Loucy (cell line): ENCODE data around the gene MUC5AC.

Experiments
- H2AFZ ChIP-seq: fragments of 200-600 bp; sonication (generic); 2 replicates; pipeline ENCODE4 v1.6.0; 2016; ENCODE audit warnings: antibody characterized with exemption, mild to moderate bottlenecking, low read length, moderate library complexity
- H3F3A ChIP-seq: fragments of 200-600 bp; 2 replicates; pipeline ENCODE4 v1.6.0; 2016; ENCODE audit warnings: antibody characterized with exemption, low read depth, mild to moderate bottlenecking
- H3K27me3 ChIP-seq: fragments of 200-600 bp; sonication (generic); 2 replicates; pipeline ENCODE4 v1.6.1; 2014; ENCODE audit warnings: low read length, mild to moderate bottlenecking; ENCODE audit not compliant: insufficient read depth, poor library complexity, severe bottlenecking
- H3K36me3 ChIP-seq: fragments of 200-600 bp; sonication (generic); 2 replicates; pipeline ENCODE4 v1.6.1; 2016; ENCODE audit warnings: low read length; ENCODE audit not compliant: insufficient read depth
- H3K4me1 ChIP-seq: fragments of 200-600 bp; sonication (generic); 2 replicates; pipeline ENCODE4 v1.5.1; 2014; ENCODE audit warnings: low read length, mild to moderate bottlenecking; ENCODE audit not compliant: insufficient read depth, poor library complexity, severe bottlenecking
- H3K4me2 ChIP-seq: fragments of 200-600 bp; sonication (generic); 2 replicates; pipeline ENCODE4 v1.6.0; 2014; ENCODE audit warnings: antibody characterized with exemption, low read length, low read depth, mild to moderate bottlenecking; ENCODE audit not compliant: poor library complexity, severe bottlenecking
- H3K4me3 ChIP-seq: fragments of 200-600 bp; sonication (generic); 2 replicates; pipeline ENCODE4 v1.5.1; 2014; ENCODE audit warnings: low read length, mild to moderate bottlenecking, mixed read lengths; ENCODE audit not compliant: poor library complexity, severe bottlenecking
- H3K79me2 ChIP-seq: fragments of 200-600 bp; sonication (generic); 2 replicates; pipeline ENCODE4 v1.6.1; 2014; ENCODE audit warnings: low read length; ENCODE audit not compliant: insufficient read depth
- H3K9ac ChIP-seq: fragments of 200-600 bp; sonication (generic); 2 replicates; pipeline ENCODE4 v1.6.0; 2014; ENCODE audit warnings: mild to moderate bottlenecking, low read depth, low read length, moderate library complexity; ENCODE audit not compliant: poor library complexity, severe bottlenecking
- H3K9me2 ChIP-seq: fragments of 200-600 bp; sonication (generic); replicated peaks from 2 replicates; pipeline ENCODE4 v1.6.1; 2016; ENCODE audit warnings: low read depth, low read length, mixed read lengths
- H3K9me3 ChIP-seq: fragments of 200-600 bp; sonication (generic); 2 replicates; pipeline ENCODE4 v1.6.1; 2014; ENCODE audit warnings: mild to moderate bottlenecking, antibody characterized with exemption, low read length, low read depth; ENCODE audit not compliant: insufficient read depth
- H4K20me1 ChIP-seq: fragments of 200-600 bp; sonication (generic); 2 replicates; pipeline ENCODE4 v1.6.0; 2014; ENCODE audit warnings: antibody characterized with exemption, low read length, mild to moderate bottlenecking; ENCODE audit not compliant: insufficient read depth, poor library complexity, severe bottlenecking
- CTCF ChIP-seq: fragments of 200-600 bp; sonication (generic); conservative IDR thresholded peaks from 2 replicates; pipeline ENCODE4 v1.5.1; 2014; ENCODE audit warnings: mild to moderate bottlenecking, antibody characterized with exemption, low read length
- EZH2phosphoT487 ChIP-seq: fragments of 200-600 bp; IDR thresholded peaks from 2 replicates; pipeline ENCODE4 v1.6.1; 2018; ENCODE audit warnings: antibody characterized with exemption, mild to moderate bottlenecking, moderate library complexity, borderline replicate concordance

Gene MUC5AC

GRCh38 chr11:1205121-1205986 is 47.6 kb downstream of the MUC5AC start:
- no peak for TF ChIP-seq CTCF
- no peak for TF ChIP-seq EZH2phosphoT487
- Histone ChIP-seq H3F3A (no peaks in the 10 kb centered on the region), H3K4me2 (no peak overlapping the region), H3K9me2 (no peaks in the 10 kb centered on the region), H3K79me2 (no peaks in the 10 kb centered on the region), H4K20me1 (no peaks in the 10 kb centered on the region), H3K9ac (no peak overlapping the region), H3K36me3 (no peaks in the 10 kb centered on the region), H3K4me1 (no peaks in the 10 kb centered on the region), H3K27me3 (no peaks in the 10 kb centered on the region), H3K9me3 (peaks cover 14% of the 10 kb centered on the region; the same call in 1 of the 2 replicates), H2AFZ (no peak overlapping the region), H3K4me3 (no peak overlapping the region)

- H3K27me3 ChIP-seq, result no peaks in the 10 kb centered on the region
- no peak overlapping the region for H3K9ac ChIP-seq
- H3K9me3 ChIP-seq, result peaks cover 14% of the 10 kb centered on the region; the same call in 1 of the 2 replicates
- no peak overlapping the region for H3K4me3 ChIP-seq
- H3K36me3 ChIP-seq, result no peaks in the 10 kb centered on the region
- no peaks in the 10 kb centered on the region for H3K79me2 ChIP-seq
- H3K4me1 ChIP-seq, result no peaks in the 10 kb centered on the region
- no peaks in the 10 kb centered on the region for H3K9me2 ChIP-seq
- no peak overlapping the region for H3K4me2 ChIP-seq
- no peak for TF ChIP-seq CTCF
- TF ChIP-seq EZH2phosphoT487, result no peak
- H3F3A ChIP-seq, result no peaks in the 10 kb centered on the region
- no peak overlapping the region for H2AFZ ChIP-seq
- H4K20me1 ChIP-seq, result no peaks in the 10 kb centered on the region
Observed at GRCh38 chr11:1205987-1206331, 48.2 kb downstream of the MUC5AC start.

- no peak for TF ChIP-seq CTCF
- TF ChIP-seq EZH2phosphoT487, result no peak
- no peak overlapping the region for H3K4me3 ChIP-seq
- no peaks in the 10 kb centered on the region for H4K20me1 ChIP-seq
- H3F3A ChIP-seq, result no peaks in the 10 kb centered on the region
- no peaks in the 10 kb centered on the region for H3K9me2 ChIP-seq
- H3K36me3 ChIP-seq, result no peaks in the 10 kb centered on the region
- H3K9ac ChIP-seq, result no peak overlapping the region
- no peaks in the 10 kb centered on the region for H3K27me3 ChIP-seq
- H3K4me1 ChIP-seq, result no peaks in the 10 kb centered on the region
- H3K79me2 ChIP-seq, result no peaks in the 10 kb centered on the region
- H3K4me2 ChIP-seq, result no peak overlapping the region
- H3K9me3 ChIP-seq, result peaks cover 12% of the 10 kb centered on the region; the same call in 1 of the 2 replicates
- H2AFZ ChIP-seq, result no peak overlapping the region
Observed at GRCh38 chr11:1206391-1207271, 48.9 kb downstream of the MUC5AC start.
